PC-9 (cell line): ENCODE results near the gene MAGI1. TPM values are rescaled to one million over a fixed set of nuclear protein-coding genes. Genes with fewer than 3 reads are reported as not detected.

ENCODE experiments used
- BruUV-seq: library from RNA; stranded (reverse); fragments of 400-500 nt; replicated peaks from 2 replicates; lab custom pipeline; 2021; lab: Mats Ljungman, UMichigan
- CTCF ChIA-PET: fragments of 300-600 bp; sonication (Branson Sonifier 250); formaldehyde crosslinking; loops from one replicate; lab custom pipeline; 2022; ENCODE audit warnings: antibody characterized with exemption; lab: Charles Lee
- POLR2A ChIA-PET: fragments of 300-600 bp; sonication (Branson Sonifier 250); formaldehyde crosslinking; loops from one replicate; lab custom pipeline; 2022; ENCODE audit warnings: antibody characterized with exemption; ENCODE audit not compliant: unreplicated experiment; lab: Charles Lee
- DNase-seq, 2 experiments: peaks; one replicate each; pipeline versions ENCODE4 v3.0.0 to v3.0.0-alpha.2; 2015 to 2022; ENCODE audit warnings: mixed read lengths in 1 of 2
- H2AFZ ChIP-seq: fragments of 200-600 bp; sonication (generic); 2 replicates; pipeline ENCODE4 v1.8.1; 2017; ENCODE audit warnings: antibody characterized with exemption
- H3F3A ChIP-seq: fragments of 200-600 bp; sonication (generic); 2 replicates; pipeline ENCODE4 v1.8.1; 2017; ENCODE audit warnings: antibody characterized with exemption, mild to moderate bottlenecking, low read depth; ENCODE audit not compliant: insufficient read depth
- H3K27ac ChIP-seq: fragments of 200-600 bp; sonication (generic); 2 replicates; pipeline ENCODE4 v1.6.1; 2016; ENCODE audit warnings: mixed run types
- H3K27me3 ChIP-seq: fragments of 200-600 bp; sonication (generic); 2 replicates; pipeline ENCODE4 v1.6.1; 2016; ENCODE audit warnings: low read depth, mixed run types; ENCODE audit not compliant: insufficient read depth
- H3K36me3 ChIP-seq: fragments of 200-600 bp; sonication (generic); 2 replicates; pipeline ENCODE4 v1.6.1; 2016; ENCODE audit warnings: low read depth, mixed run types
- H3K4me1 ChIP-seq: fragments of 200-600 bp; sonication (generic); replicated peaks from 2 replicates; pipeline ENCODE4 v1.6.1; 2016; ENCODE audit warnings: mixed run types; ENCODE audit not compliant: insufficient read depth
- H3K4me2 ChIP-seq: fragments of 200-600 bp; sonication (generic); 2 replicates; pipeline ENCODE4 v1.6.1; 2017; ENCODE audit warnings: mixed run types
- H3K4me3 ChIP-seq: fragments of 200-600 bp; sonication (generic); 2 replicates; pipeline ENCODE4 v1.6.1; 2016; ENCODE audit warnings: mixed run types
- H3K79me2 ChIP-seq: fragments of 200-600 bp; sonication (generic); 2 replicates; pipeline ENCODE4 v1.6.1; 2017; ENCODE audit warnings: low read depth, mixed run types
- H3K9me2 ChIP-seq: fragments of 200-600 bp; sonication (generic); 2 replicates; pipeline ENCODE4 v1.8.1; 2017; ENCODE audit warnings: mild to moderate bottlenecking; ENCODE audit not compliant: insufficient read depth
- H3K9me3 ChIP-seq: fragments of 200-600 bp; sonication (generic); 2 replicates; pipeline ENCODE4 v1.8.1; 2016; ENCODE audit warnings: low read depth; ENCODE audit not compliant: insufficient read depth
- H4K20me1 ChIP-seq: fragments of 200-600 bp; sonication (generic); 2 replicates; pipeline ENCODE4 v1.8.1; 2017; ENCODE audit not compliant: insufficient read depth
- EZH2 ChIP-seq: fragments of 200-600 bp; sonication (generic); IDR thresholded peaks from 2 replicates; pipeline ENCODE4 v1.8.0; 2017; ENCODE audit warnings: antibody characterized with exemption, low read depth
- intact Hi-C: fragments of 100-400 bp; cut with micrococcal nuclease; formaldehyde crosslinking; loops from one replicate; pipeline ENCODE4 v1.10.0; 2022; ENCODE audit not compliant: unreplicated experiment
- total RNA-seq: library from RNA; stranded (reverse); gene quantifications from 2 replicates; pipeline ENCODE4 v1.2.3, GENCODE V29; 2021
- TF ChIP-seq, protein P1 (sequence below): fragments of 200-600 bp; sonication (generic); conservative IDR thresholded peaks from 2 replicates; pipeline ENCODE4 v1.6.1; 2017; ENCODE audit warnings: mixed run types, antibody characterized with exemption, mild to moderate bottlenecking, moderate library complexity

Gene MAGI1
- total RNA-seq, 1 experiment from 2014 or later = 23.3 TPM

DNA sequence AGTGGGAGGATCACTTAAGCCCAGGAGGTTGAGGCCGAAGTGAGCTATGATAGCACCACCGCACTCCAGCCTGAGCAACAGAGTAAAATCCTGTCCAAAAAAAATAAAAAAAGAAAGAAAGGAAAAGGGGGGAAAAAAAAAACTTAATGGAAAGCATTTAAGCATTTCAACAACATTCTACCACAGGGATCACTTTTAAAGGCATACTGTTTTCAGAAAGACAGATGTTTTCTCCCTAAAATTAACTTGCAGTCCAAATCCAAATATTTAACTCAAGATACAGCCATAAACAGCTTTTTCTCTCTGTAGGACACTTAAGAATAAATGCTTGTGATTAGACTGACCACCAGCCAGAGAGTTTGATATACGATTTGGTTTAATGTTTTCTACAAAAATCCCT, 141.0 kb downstream of the MAGI1 start:
- no peaks in the 10 kb centered on the region for H3K9me2 ChIP-seq
- H3K4me2 ChIP-seq = no peak overlapping the region
- H3F3A ChIP-seq = no peaks in the 10 kb centered on the region
- no TSS peak for BruUV-seq
- DNase-seq = no peak
- H3K79me2 ChIP-seq = 0 out of 2 replicates have a peak, but pooled peaks cover 6% of the 10 kb centered on the region
- H3K36me3 ChIP-seq = no peaks in the 10 kb centered on the region
- intact Hi-C loops = no loop called here
- POLR2A ChIA-PET = no interaction called here
- no peak overlapping the region for H2AFZ ChIP-seq
- H3K27ac ChIP-seq = no peak overlapping the region
- no peaks in the 10 kb centered on the region for H3K9me3 ChIP-seq
- no peaks in the 10 kb centered on the region for H4K20me1 ChIP-seq
- H3K4me1 ChIP-seq = 0 out of 2 replicates have a peak, but pooled peaks cover 6% of the 10 kb centered on the region
- H3K4me3 ChIP-seq = no peak overlapping the region
- TF ChIP-seq, protein P1, sequence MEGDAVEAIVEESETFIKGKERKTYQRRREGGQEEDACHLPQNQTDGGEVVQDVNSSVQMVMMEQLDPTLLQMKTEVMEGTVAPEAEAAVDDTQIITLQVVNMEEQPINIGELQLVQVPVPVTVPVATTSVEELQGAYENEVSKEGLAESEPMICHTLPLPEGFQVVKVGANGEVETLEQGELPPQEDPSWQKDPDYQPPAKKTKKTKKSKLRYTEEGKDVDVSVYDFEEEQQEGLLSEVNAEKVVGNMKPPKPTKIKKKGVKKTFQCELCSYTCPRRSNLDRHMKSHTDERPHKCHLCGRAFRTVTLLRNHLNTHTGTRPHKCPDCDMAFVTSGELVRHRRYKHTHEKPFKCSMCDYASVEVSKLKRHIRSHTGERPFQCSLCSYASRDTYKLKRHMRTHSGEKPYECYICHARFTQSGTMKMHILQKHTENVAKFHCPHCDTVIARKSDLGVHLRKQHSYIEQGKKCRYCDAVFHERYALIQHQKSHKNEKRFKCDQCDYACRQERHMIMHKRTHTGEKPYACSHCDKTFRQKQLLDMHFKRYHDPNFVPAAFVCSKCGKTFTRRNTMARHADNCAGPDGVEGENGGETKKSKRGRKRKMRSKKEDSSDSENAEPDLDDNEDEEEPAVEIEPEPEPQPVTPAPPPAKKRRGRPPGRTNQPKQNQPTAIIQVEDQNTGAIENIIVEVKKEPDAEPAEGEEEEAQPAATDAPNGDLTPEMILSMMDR = no peak
- no peak for TF ChIP-seq EZH2
- H3K27me3 ChIP-seq = no peaks in the 10 kb centered on the region
- CTCF ChIA-PET = no interaction called here

DNA sequence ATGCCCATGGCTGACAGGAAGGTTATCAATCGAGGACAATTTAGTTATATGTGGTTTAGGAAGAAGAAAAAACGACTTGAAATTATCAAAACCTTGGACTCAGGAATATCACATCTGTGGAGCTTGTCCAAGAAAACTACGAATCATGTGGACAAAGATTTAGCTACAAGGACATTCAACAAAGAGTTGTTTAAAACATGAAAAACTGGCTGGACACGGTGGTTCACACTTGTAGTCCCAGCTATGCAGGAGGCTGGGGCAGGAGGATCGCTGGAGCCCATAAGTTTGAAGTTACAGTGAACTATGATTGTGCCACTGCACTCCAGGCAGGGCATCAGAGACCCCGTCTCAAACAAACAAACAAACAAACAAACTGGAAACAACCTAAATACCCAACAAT, 142.4 kb downstream of the MAGI1 start:
- Histone ChIP-seq H3F3A (no peaks in the 10 kb centered on the region), H3K4me2 (no peak overlapping the region), H3K9me3 (no peaks in the 10 kb centered on the region), H3K4me3 (no peak overlapping the region), H3K36me3 (no peaks in the 10 kb centered on the region), H3K27me3 (no peaks in the 10 kb centered on the region), H4K20me1 (no peaks in the 10 kb centered on the region), H3K4me1 (0 out of 2 replicates have a peak, but pooled peaks cover 6% of the 10 kb centered on the region), H3K27ac (no peak overlapping the region), H3K9me2 (no peaks in the 10 kb centered on the region), H2AFZ (no peak overlapping the region), H3K79me2 (0 out of 2 replicates have a peak, but pooled peaks cover 9% of the 10 kb centered on the region)
- DNase-seq = no peak
- ChIA-PET POLR2A (no interaction called here), CTCF (no interaction called here)
- TF ChIP-seq, protein P1 = no peak
- no peak for TF ChIP-seq EZH2
- BruUV-seq = no TSS peak
- intact Hi-C loops = no loop called here

DNA sequence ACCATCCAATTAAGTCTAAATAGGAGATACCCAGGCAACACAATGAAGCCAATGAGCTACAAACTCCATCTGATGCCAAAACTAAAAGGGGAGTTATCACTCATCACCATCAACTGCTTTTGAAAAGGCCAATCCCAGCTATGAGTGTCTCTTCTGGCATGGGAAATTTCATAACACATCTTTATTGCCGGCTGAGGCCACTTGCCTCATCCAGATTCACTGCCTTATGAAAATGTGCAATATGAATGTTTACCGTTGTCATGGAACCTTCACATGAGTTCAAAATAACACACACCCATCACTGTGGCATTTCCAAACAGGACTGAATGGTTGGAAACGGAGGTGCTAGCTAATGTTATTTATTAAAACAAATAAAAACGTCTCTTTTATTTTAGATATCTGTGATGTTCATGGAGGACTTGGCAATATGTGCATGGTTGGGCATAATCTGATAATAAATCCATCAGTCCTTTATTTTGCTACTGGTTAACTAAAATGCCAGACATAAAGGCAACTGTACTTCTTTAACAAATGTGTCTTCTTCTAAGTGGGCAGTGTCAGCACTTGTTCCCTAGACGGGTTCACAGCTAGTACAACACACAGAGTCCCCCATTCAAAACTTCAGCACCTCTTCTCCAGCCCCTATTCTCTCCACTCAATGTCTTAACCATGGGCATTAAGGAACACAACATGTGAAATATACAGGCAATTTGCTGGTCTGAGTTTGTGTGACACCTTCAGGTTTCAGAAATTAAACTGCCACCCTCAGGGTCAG, 143.9 kb downstream of the MAGI1 start:
- intact Hi-C loops = no loop called here
- POLR2A ChIA-PET = interaction anchor here (0.6 kb wide), 1 partner anchor 147 kb away, joined by 3 read pairs; no protein-coding TSS in a partner anchor
- Histone ChIP-seq H3K27me3 (no peaks in the 10 kb centered on the region), H3K9me3 (no peaks in the 10 kb centered on the region), H3K36me3 (no peaks in the 10 kb centered on the region), H3K4me1 (0 out of 2 replicates have a peak, but pooled peaks cover 6% of the 10 kb centered on the region), H4K20me1 (no peaks in the 10 kb centered on the region), H3F3A (no peaks in the 10 kb centered on the region), H3K4me3 (no peak overlapping the region), H3K79me2 (peaks cover 17% of the 10 kb centered on the region), H3K4me2 (no peak overlapping the region), H2AFZ (no peak overlapping the region), H3K9me2 (no peaks in the 10 kb centered on the region), H3K27ac (no peak overlapping the region)
- peak in 1 of 2 experiments; percentile 73 for DNase-seq
- TF ChIP-seq, protein P1 = no peak
- no peak for TF ChIP-seq EZH2
- CTCF ChIA-PET = interaction anchor here (0.6 kb wide), 1 partner anchor 139 kb away, joined by 3 read pairs; no protein-coding TSS in a partner anchor
- no TSS peak for BruUV-seq
